SK-N-SH (cell line): ENCODE measurements around the gene CD33. TPM values are rescaled to one million over a fixed set of nuclear protein-coding genes. Genes with fewer than 3 reads are reported as not detected.

ENCODE experiments used
- CTCF ChIA-PET: fragments of 300-600, 350-600 bp; formaldehyde crosslinking; extraction: SDS; loops from one replicate; lab custom pipeline; 2021; lab: Yijun Ruan, JAX
- POLR2A ChIA-PET: fragments of 350-600 bp; sonication (Branson Sonifier 250); formaldehyde crosslinking; extraction: SDS; loops from one replicate; lab custom pipeline; 2020; ENCODE audit warnings: antibody characterized with exemption, inconsistent platforms; lab: Yijun Ruan, JAX
- DNase-seq: peaks from one replicate; pipeline ENCODE4 v3.0.0; 2012
- H2AFZ ChIP-seq: fragments of 200-600 bp; sonication (generic); 2 replicates; pipeline ENCODE4 v1.8.1; 2016; ENCODE audit warnings: antibody characterized with exemption, mild to moderate bottlenecking, low read depth
- H3F3A ChIP-seq: fragments of 200-600 bp; sonication (generic); replicated peaks from 2 replicates; pipeline ENCODE3; 2016; ENCODE audit warnings: antibody characterized with exemption, mild to moderate bottlenecking; ENCODE audit not compliant: insufficient read depth
- H3K27ac ChIP-seq, 2 experiments: fragments of 200-500 bp in 1 of 2; fragments of 200-600 bp in 1 of 2; sonication (Bioruptor generic) in 1 of 2; sonication (generic), shearing (Covaris generic) in 1 of 2; 2 replicates each; pipeline versions ENCODE4 v1.5.1 to v1.6.1; 2014 to 2016; ENCODE audit warnings: low read depth in 2 of 2, inconsistent platforms in 1 of 2, low read length in 1 of 2, mild to moderate bottlenecking in 1 of 2, mixed read lengths in 1 of 2
- H3K27me3 ChIP-seq: fragments of 200-600 bp; sonication (generic), shearing (Covaris generic); 2 replicates; pipeline ENCODE4 v1.6.1; 2016; ENCODE audit warnings: mixed run types; ENCODE audit not compliant: insufficient read depth
- H3K36me3 ChIP-seq, 2 experiments: fragments of 200-500 bp in 1 of 2; fragments of 200-600 bp in 1 of 2; sonication (Bioruptor generic) in 1 of 2; sonication (generic) in 1 of 2; replicated peaks in 1 of 2; 2 replicates each; pipeline versions ENCODE3 to v1.5.1; 2014 to 2016; ENCODE audit warnings: low read length in 1 of 2, mild to moderate bottlenecking in 1 of 2; ENCODE audit not compliant: insufficient read depth in 2 of 2, control insufficient read depth in 1 of 2
- H3K4me1 ChIP-seq, 2 experiments: fragments of 200-500 bp in 1 of 2; fragments of 200-600 bp in 1 of 2; sonication (Bioruptor generic) in 1 of 2; sonication (generic), shearing (Covaris generic) in 1 of 2; 2 replicates each; pipeline versions ENCODE4 v1.5.1 to v1.6.1; 2014 to 2016; ENCODE audit warnings: low read depth in 1 of 2, low read length in 1 of 2, mixed run types in 1 of 2; ENCODE audit not compliant: insufficient read depth in 2 of 2, control insufficient read depth in 1 of 2
- H3K4me2 ChIP-seq: fragments of 200-600 bp; sonication (generic), shearing (Covaris generic); 2 replicates; pipeline ENCODE4 v1.6.1; 2017; ENCODE audit warnings: mixed run types
- H3K4me3 ChIP-seq, 2 experiments: fragments of 200-500 bp in 1 of 2; fragments of 200-600 bp in 1 of 2; sonication (Bioruptor generic) in 1 of 2; sonication (generic), shearing (Covaris generic) in 1 of 2; 2 replicates each; pipeline versions ENCODE4 v1.5.1 to v1.8.1; 2014 to 2016; ENCODE audit warnings: low read depth in 2 of 2, inconsistent platforms in 1 of 2, low read length in 1 of 2, mild to moderate bottlenecking in 1 of 2, mixed read lengths in 1 of 2, moderate library complexity in 1 of 2
- H3K79me2 ChIP-seq: fragments of 200-600 bp; sonication (generic); 2 replicates; pipeline ENCODE4 v1.8.1; 2017; ENCODE audit warnings: mild to moderate bottlenecking; ENCODE audit not compliant: insufficient read depth
- H3K9ac ChIP-seq: fragments of 200-600 bp; sonication (generic); 2 replicates; pipeline ENCODE4 v1.6.1; 2017; ENCODE audit warnings: mixed run types
- H3K9me2 ChIP-seq: fragments of 200-600 bp; sonication (generic); 2 replicates; pipeline ENCODE4 v1.6.1; 2017; ENCODE audit warnings: mixed run types
- H3K9me3 ChIP-seq: fragments of 200-600 bp; sonication (generic); 2 replicates; pipeline ENCODE4 v1.6.1; 2017; ENCODE audit warnings: mixed run types, mild to moderate bottlenecking, moderate library complexity
- H4K20me1 ChIP-seq: fragments of 200-600 bp; sonication (generic); 2 replicates; pipeline ENCODE4 v1.6.1; 2017; ENCODE audit warnings: mild to moderate bottlenecking, mixed run types; ENCODE audit not compliant: insufficient read depth
- CHD2 ChIP-seq: fragments of 150-350 bp; IDR thresholded peaks from 2 replicates; pipeline ENCODE4 v1.6.1; 2018; ENCODE audit warnings: low read length; ENCODE audit not compliant: partially characterized antibody
- EP300 ChIP-seq, 2 experiments: IDR thresholded peaks; 2 replicates each; pipeline versions ENCODE4 v1.4.0 to v1.6.1; 2012; ENCODE audit warnings: borderline replicate concordance in 1 of 2, low read depth in 1 of 2, low read length in 1 of 2
- EZH2phosphoT487 ChIP-seq: fragments of 200-600 bp; sonication (generic); IDR thresholded peaks from 2 replicates; pipeline ENCODE4 v1.6.1; 2017; ENCODE audit warnings: low read depth, mixed run types, mild to moderate bottlenecking, antibody characterized with exemption, moderate library complexity, borderline replicate concordance
- FOSL2 ChIP-seq: IDR thresholded peaks from 2 replicates; pipeline ENCODE4 v1.4.0; 2012; ENCODE audit warnings: low read depth, mild to moderate bottlenecking, moderate library complexity, borderline replicate concordance
- FOXM1 ChIP-seq: IDR thresholded peaks from 2 replicates; pipeline ENCODE4 v1.4.0; 2012; ENCODE audit warnings: low read depth, mild to moderate bottlenecking
- GABPA ChIP-seq: IDR thresholded peaks from 2 replicates; pipeline ENCODE4 v1.4.0; 2012; ENCODE audit warnings: low read depth, mild to moderate bottlenecking
- JUND ChIP-seq: IDR thresholded peaks from 2 replicates; pipeline ENCODE4 v1.4.0; 2012
- MXI1 ChIP-seq: IDR thresholded peaks from 2 replicates; pipeline ENCODE4 v1.6.1; 2012; ENCODE audit warnings: mild to moderate bottlenecking, low read depth, low read length, improper control_type of control experiment
- NFIC ChIP-seq: IDR thresholded peaks from 2 replicates; pipeline ENCODE4 v1.4.0; 2012; ENCODE audit warnings: borderline replicate concordance
- POLR2AphosphoS5 ChIP-seq: IDR thresholded peaks from 2 replicates; pipeline ENCODE4 v1.6.1; 2012; ENCODE audit warnings: low read depth, low read length
- RCOR1 ChIP-seq: fragments of 150-350 bp; IDR thresholded peaks from 2 replicates; pipeline ENCODE4 v1.6.1; 2017; ENCODE audit warnings: antibody characterized with exemption, low read length
- RXRA ChIP-seq: IDR thresholded peaks from 2 replicates; pipeline ENCODE4 v1.4.0; 2012; ENCODE audit warnings: low read depth, mild to moderate bottlenecking, borderline replicate concordance
- SIN3A ChIP-seq: IDR thresholded peaks from 2 replicates; pipeline ENCODE4 v1.6.1; 2012; ENCODE audit warnings: low read depth, mild to moderate bottlenecking, low read length, moderate library complexity, borderline replicate concordance
- SMC3 ChIP-seq: IDR thresholded peaks from 2 replicates; pipeline ENCODE4 v1.6.1; 2012; ENCODE audit warnings: low read depth, low read length, improper control_type of control experiment
- TAF1 ChIP-seq: IDR thresholded peaks from 2 replicates; pipeline ENCODE4 v1.6.1; 2012; ENCODE audit warnings: low read depth, mild to moderate bottlenecking, low read length, moderate library complexity, borderline replicate concordance
- TCF12 ChIP-seq: IDR thresholded peaks from 2 replicates; pipeline ENCODE4 v1.4.0; 2012
- TEAD4 ChIP-seq: IDR thresholded peaks from 2 replicates; pipeline ENCODE4 v1.4.0; 2012; ENCODE audit warnings: mild to moderate bottlenecking, borderline replicate concordance; ENCODE audit not compliant: insufficient read depth
- WGBS: methylation state at CpG from one replicate; pipeline ENCODE4 v1.1.6; 2017; ENCODE audit warnings: low lambda C conversion rate; 5-methylcytosine and 5-hydroxymethylcytosine counted together
- polyA plus RNA-seq, 3 experiments: library from polyadenylated mRNA; depleted of rRNA; stranded (reverse); fragments of >200 nt; gene quantifications; 2 replicates each; pipeline ENCODE4 v1.2.3, GENCODE V29; 2012
- TF ChIP-seq, protein P1 (sequence below): fragments of 200-600 bp; sonication (generic); IDR thresholded peaks from 2 replicates; pipeline ENCODE4 v1.6.1; 2017; ENCODE audit warnings: antibody characterized with exemption, mild to moderate bottlenecking, moderate library complexity
- TF ChIP-seq, protein P2 (sequence below): IDR thresholded peaks from 2 replicates; pipeline ENCODE4; 2012
- TF ChIP-seq, protein P3 (sequence below): IDR thresholded peaks from 2 replicates; pipeline ENCODE4 v1.6.1; 2012; ENCODE audit warnings: mild to moderate bottlenecking, low read depth, low read length, moderate library complexity
- TF ChIP-seq, protein P4 (sequence below): IDR thresholded peaks from 2 replicates; pipeline ENCODE4 v1.4.0; 2012; ENCODE audit warnings: low read depth, borderline replicate concordance

CD33 gene
- polyA plus RNA-seq, 1 of the 3 experiments (the other 2 are of a cell fraction), result 0.36 TPM

DNA sequence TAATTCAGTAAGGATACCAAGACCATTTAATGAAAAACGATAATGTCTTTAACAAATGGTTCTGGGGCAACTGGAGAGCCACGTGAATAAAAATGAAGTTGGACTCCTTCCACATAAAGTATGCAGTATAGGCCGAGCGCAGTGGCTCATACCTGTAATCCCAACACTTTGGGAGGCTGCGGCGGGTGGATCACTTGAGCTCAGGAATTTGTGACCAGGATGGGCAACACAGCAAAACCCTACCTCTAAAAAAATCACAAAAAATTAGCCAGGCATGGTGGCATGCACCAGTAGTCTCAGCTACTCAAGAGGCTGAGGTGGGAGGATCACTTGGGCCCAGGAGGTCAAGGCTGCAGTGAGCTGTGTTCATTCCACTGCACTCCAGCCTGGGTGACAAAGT, 20.6 kb upstream of the CD33 start:
- ChIA-PET POLR2A (no interaction called here), CTCF (no interaction called here)
- 40% methylated on average over 6 of the region's 6 CpGs for WGBS
- no peak for TF ChIP-seq EZH2phosphoT487
- no peak for TF ChIP-seq SMC3
- TF ChIP-seq NFIC, result no peak
- no peak for TF ChIP-seq SIN3A
- TF ChIP-seq EP300 (IDR thresholded peaks at IDR 0.05; ENCODE audit: borderline replicate concordance in 1 of 2, low read depth in 1 of 2, low read length in 1 of 2), result no peak
- TF ChIP-seq, protein P1, sequence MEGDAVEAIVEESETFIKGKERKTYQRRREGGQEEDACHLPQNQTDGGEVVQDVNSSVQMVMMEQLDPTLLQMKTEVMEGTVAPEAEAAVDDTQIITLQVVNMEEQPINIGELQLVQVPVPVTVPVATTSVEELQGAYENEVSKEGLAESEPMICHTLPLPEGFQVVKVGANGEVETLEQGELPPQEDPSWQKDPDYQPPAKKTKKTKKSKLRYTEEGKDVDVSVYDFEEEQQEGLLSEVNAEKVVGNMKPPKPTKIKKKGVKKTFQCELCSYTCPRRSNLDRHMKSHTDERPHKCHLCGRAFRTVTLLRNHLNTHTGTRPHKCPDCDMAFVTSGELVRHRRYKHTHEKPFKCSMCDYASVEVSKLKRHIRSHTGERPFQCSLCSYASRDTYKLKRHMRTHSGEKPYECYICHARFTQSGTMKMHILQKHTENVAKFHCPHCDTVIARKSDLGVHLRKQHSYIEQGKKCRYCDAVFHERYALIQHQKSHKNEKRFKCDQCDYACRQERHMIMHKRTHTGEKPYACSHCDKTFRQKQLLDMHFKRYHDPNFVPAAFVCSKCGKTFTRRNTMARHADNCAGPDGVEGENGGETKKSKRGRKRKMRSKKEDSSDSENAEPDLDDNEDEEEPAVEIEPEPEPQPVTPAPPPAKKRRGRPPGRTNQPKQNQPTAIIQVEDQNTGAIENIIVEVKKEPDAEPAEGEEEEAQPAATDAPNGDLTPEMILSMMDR, result no peak
- TF ChIP-seq, protein P2, sequence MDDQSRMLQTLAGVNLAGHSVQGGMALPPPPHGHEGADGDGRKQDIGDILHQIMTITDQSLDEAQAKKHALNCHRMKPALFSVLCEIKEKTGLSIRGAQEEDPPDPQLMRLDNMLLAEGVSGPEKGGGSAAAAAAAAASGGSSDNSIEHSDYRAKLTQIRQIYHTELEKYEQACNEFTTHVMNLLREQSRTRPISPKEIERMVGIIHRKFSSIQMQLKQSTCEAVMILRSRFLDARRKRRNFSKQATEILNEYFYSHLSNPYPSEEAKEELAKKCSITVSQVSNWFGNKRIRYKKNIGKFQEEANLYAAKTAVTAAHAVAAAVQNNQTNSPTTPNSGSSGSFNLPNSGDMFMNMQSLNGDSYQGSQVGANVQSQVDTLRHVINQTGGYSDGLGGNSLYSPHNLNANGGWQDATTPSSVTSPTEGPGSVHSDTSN, result no peak
- no peak for TF ChIP-seq RCOR1
- TF ChIP-seq TEAD4, result no peak
- Histone ChIP-seq H3K9ac (no peak overlapping the region), H3K27ac (no peak overlapping the region), H3K4me1 (no peaks in the 10 kb centered on the region), H3K4me3 (no peak overlapping the region), H3K79me2 (no peaks in the 10 kb centered on the region), H3K9me2 (peaks cover 4% of the 10 kb centered on the region; the same call in 1 of the 2 replicates), H3K4me2 (no peak overlapping the region), H3F3A (no peaks in the 10 kb centered on the region), H3K36me3 (no peaks in the 10 kb centered on the region), H3K9me3 (no peaks in the 10 kb centered on the region), H2AFZ (no peak overlapping the region), H3K27me3 (peaks cover 43% of the 10 kb centered on the region), H4K20me1 (no peaks in the 10 kb centered on the region)
- DNase-seq, result no peak

DNA sequence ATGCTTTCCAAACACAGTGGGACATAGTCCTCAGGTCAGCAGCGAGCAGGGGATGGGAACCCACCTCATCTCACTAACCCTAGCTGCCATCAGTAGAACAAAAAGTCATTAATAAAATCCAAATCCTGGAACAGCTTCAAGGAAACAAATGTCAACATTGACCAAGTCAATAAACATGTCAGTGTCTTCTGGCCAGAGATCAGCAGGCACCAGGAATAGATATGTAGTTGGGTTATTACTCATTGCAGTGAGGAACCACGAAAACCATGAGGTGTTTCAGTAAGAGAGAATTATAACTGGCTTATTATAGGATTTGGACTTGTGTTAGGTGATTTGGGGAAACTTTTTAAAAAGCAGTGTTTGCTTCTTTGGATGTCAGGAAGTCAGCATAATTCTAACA, 17.1 kb upstream of the CD33 start:
- DNase-seq, result no peak
- H3K9ac ChIP-seq, result no peak overlapping the region
- H3K27ac ChIP-seq, result no peak overlapping the region
- H3K27me3 ChIP-seq, result peaks cover 19% of the 10 kb centered on the region; the same call in 1 of the 2 replicates
- H3K4me3 ChIP-seq, result no peak overlapping the region
- no peaks in the 10 kb centered on the region for H3K4me1 ChIP-seq
- no peak overlapping the region for H2AFZ ChIP-seq
- H3K9me2 ChIP-seq, result peaks cover 4% of the 10 kb centered on the region; the same call in 1 of the 2 replicates
- H3K9me3 ChIP-seq, result no peaks in the 10 kb centered on the region
- no peaks in the 10 kb centered on the region for H4K20me1 ChIP-seq
- POLR2A ChIA-PET, result no interaction called here
- no peaks in the 10 kb centered on the region for H3K36me3 ChIP-seq
- 11% methylated on average over 2 of the region's 2 CpGs for WGBS
- no peaks in the 10 kb centered on the region for H3F3A ChIP-seq
- CTCF ChIA-PET, result no interaction called here
- TF ChIP-seq GABPA (no peak), SMC3 (no peak), JUND (no peak), MXI1 (no peak), TAF1 (no peak), TCF12 (no peak), CHD2 (no peak), FOSL2 (no peak), RXRA (no peak), FOXM1 (no peak), NFIC (no peak), POLR2AphosphoS5 (no peak)
- TF ChIP-seq, protein P3, sequence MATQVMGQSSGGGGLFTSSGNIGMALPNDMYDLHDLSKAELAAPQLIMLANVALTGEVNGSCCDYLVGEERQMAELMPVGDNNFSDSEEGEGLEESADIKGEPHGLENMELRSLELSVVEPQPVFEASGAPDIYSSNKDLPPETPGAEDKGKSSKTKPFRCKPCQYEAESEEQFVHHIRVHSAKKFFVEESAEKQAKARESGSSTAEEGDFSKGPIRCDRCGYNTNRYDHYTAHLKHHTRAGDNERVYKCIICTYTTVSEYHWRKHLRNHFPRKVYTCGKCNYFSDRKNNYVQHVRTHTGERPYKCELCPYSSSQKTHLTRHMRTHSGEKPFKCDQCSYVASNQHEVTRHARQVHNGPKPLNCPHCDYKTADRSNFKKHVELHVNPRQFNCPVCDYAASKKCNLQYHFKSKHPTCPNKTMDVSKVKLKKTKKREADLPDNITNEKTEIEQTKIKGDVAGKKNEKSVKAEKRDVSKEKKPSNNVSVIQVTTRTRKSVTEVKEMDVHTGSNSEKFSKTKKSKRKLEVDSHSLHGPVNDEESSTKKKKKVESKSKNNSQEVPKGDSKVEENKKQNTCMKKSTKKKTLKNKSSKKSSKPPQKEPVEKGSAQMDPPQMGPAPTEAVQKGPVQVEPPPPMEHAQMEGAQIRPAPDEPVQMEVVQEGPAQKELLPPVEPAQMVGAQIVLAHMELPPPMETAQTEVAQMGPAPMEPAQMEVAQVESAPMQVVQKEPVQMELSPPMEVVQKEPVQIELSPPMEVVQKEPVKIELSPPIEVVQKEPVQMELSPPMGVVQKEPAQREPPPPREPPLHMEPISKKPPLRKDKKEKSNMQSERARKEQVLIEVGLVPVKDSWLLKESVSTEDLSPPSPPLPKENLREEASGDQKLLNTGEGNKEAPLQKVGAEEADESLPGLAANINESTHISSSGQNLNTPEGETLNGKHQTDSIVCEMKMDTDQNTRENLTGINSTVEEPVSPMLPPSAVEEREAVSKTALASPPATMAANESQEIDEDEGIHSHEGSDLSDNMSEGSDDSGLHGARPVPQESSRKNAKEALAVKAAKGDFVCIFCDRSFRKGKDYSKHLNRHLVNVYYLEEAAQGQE, result no peak
- TF ChIP-seq, protein P4, sequence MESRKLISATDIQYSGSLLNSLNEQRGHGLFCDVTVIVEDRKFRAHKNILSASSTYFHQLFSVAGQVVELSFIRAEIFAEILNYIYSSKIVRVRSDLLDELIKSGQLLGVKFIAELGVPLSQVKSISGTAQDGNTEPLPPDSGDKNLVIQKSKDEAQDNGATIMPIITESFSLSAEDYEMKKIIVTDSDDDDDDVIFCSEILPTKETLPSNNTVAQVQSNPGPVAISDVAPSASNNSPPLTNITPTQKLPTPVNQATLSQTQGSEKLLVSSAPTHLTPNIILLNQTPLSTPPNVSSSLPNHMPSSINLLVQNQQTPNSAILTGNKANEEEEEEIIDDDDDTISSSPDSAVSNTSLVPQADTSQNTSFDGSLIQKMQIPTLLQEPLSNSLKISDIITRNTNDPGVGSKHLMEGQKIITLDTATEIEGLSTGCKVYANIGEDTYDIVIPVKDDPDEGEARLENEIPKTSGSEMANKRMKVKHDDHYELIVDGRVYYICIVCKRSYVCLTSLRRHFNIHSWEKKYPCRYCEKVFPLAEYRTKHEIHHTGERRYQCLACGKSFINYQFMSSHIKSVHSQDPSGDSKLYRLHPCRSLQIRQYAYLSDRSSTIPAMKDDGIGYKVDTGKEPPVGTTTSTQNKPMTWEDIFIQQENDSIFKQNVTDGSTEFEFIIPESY, result no peak
- TF ChIP-seq, all 33 proteins: peak for 0
- H3K79me2 ChIP-seq, result no peaks in the 10 kb centered on the region
- no peak overlapping the region for H3K4me2 ChIP-seq
